ENCODE measurements around the gene NGEF. TPM values are rescaled to one million over a fixed set of nuclear protein-coding genes. Genes with fewer than 3 reads are reported as not detected.

Gene NGEF
- total RNA-seq, 4 donors from 2014 or later, result 46.1 to 105 (median 68.8) TPM

DNA sequence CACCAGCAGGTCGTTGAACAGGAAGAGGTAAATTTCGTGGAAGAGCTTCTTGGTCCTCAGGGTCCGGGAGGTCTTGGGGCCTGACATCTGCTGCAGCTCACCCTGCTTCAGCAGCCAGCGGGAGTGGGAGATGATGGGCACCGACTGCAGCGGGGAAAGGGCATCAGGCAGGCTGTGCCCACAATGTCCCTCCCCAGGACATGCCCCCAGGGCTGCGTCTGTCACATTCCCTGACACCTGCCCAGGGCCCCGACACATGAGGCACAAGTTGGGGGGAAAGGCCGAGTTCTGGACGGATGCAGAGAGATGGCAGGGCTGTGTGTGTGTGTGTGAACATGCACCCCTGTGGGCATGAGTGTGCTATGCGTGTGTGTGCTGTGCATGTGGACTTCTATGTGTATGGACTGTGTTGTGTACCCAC is 129.0 kb downstream of the NGEF start:
- Histone ChIP-seq H3K27ac (no peak overlapping the region), H3K36me3 (no peaks in the 10 kb centered on the region), H3K27me3 (no peaks in the 10 kb centered on the region), H3K4me3 (no peak overlapping the region), H3K4me1 (no peaks in the 10 kb centered on the region), H3K9me3 (no peaks in the 10 kb centered on the region)
- in situ Hi-C loops (cut with MboI; ENCODE audit: low pct_ligation_motif_present in 1 of 4, low pct_unique_long_range_greater_than_20kb in 1 of 4, low sequenced_read_pairs in 3 of 4) (no loop called here), intact Hi-C loops (cut with DNase I; ENCODE audit: low total_unique reads) (no loop called here)
- TF ChIP-seq, protein P1, sequence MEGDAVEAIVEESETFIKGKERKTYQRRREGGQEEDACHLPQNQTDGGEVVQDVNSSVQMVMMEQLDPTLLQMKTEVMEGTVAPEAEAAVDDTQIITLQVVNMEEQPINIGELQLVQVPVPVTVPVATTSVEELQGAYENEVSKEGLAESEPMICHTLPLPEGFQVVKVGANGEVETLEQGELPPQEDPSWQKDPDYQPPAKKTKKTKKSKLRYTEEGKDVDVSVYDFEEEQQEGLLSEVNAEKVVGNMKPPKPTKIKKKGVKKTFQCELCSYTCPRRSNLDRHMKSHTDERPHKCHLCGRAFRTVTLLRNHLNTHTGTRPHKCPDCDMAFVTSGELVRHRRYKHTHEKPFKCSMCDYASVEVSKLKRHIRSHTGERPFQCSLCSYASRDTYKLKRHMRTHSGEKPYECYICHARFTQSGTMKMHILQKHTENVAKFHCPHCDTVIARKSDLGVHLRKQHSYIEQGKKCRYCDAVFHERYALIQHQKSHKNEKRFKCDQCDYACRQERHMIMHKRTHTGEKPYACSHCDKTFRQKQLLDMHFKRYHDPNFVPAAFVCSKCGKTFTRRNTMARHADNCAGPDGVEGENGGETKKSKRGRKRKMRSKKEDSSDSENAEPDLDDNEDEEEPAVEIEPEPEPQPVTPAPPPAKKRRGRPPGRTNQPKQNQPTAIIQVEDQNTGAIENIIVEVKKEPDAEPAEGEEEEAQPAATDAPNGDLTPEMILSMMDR (IDR thresholded peaks at IDR 0.05), result no peak
- TF ChIP-seq POLR2AphosphoS5 (IDR thresholded peaks at IDR 0.05) (no peak), POLR2A (IDR thresholded peaks at IDR 0.05) (no peak), EP300 (IDR thresholded peaks at IDR 0.05; ENCODE audit: low read depth) (no peak)
- WGBS, 2 donors (ENCODE audit: low coverage in 1 of 2), result 85% methylated on average over 11 of the region's 11 CpGs; no CpG with 5 or more reads in 1 of the 2 donors
- no peak for DNase-seq

DNA sequence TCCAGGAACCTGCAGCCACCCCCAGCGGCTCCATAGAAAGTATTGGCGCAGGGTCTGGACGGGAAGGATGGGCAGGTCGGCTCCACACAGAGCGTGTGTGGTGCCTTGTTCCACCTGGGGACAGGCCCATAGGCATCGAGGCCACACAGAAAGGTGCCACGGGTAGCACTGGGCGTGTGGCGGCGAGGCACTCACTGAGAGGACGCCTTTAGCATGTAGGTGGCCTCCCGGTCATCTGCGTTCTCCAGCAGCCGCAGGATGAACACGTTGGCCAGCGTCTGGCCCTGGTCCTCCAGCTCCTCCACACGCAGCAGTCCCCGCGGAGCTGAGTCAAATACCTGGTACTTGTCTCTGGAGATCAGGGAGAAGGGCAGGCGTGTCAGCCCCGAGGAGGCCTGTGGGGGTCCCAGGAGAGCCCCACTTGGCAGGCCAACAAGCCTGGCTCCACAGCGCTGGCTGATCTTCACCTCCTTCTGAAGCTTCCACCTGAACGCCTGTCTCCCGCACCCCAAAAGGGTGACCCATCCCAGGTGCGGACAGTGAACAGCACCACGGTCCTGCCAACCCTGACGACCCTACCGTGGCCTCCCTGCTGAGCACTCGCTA is 129.8 kb downstream of the NGEF start:
- H3K4me1 ChIP-seq, result no peaks in the 10 kb centered on the region
- WGBS, 2 donors (ENCODE audit: low coverage in 1 of 2), result 86 to 91% methylated on average over 5 to 27 of the region's 29 CpGs
- in situ Hi-C loops (cut with MboI; ENCODE audit: low pct_ligation_motif_present in 1 of 4, low pct_unique_long_range_greater_than_20kb in 1 of 4, low sequenced_read_pairs in 3 of 4) (no loop called here), intact Hi-C loops (cut with DNase I; ENCODE audit: low total_unique reads) (no loop called here)
- no peak overlapping the region for H3K4me3 ChIP-seq
- no peak for DNase-seq
- TF ChIP-seq EP300 (IDR thresholded peaks at IDR 0.05; ENCODE audit: low read depth) (no peak), POLR2A (IDR thresholded peaks at IDR 0.05) (no peak), POLR2AphosphoS5 (IDR thresholded peaks at IDR 0.05) (no peak)
- TF ChIP-seq, protein P1 (IDR thresholded peaks at IDR 0.05), result no peak
- H3K27me3 ChIP-seq, result no peaks in the 10 kb centered on the region
- no peaks in the 10 kb centered on the region for H3K36me3 ChIP-seq
- no peak overlapping the region for H3K27ac ChIP-seq
- H3K9me3 ChIP-seq, result no peaks in the 10 kb centered on the region

DNA sequence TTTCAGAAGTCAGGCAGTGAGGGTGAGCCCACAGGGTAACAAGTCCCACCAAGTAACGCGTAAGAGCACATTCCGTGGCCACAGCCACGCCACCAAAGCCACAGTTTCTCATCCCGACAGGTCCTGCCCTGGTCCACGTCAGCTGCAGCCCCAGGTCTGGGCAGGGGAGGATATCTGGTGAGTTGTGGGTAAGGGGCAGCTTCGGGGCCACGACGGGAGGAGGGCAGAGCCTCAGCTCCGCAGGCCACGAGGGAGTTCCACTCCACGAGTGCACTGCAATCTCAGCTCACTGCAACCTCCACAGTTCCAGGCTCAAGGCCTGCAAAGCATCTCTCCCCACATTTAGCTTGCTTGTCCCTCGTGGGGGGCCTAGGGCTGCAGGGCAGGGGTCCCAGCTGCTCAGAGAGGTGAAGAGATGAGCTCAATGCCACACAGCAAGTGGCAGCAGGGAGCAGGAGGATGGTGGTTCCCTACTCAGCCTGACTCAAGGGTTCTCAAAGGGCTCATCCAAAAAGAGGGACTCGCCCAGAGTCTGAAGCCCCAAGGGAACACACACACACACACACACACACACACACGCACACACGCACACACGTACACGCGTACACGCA is 130.4 kb downstream of the NGEF start:
- no peak for DNase-seq
- Histone ChIP-seq H3K4me3 (no peak overlapping the region), H3K9me3 (no peaks in the 10 kb centered on the region), H3K27ac (no peak overlapping the region), H3K4me1 (no peaks in the 10 kb centered on the region), H3K36me3 (no peaks in the 10 kb centered on the region), H3K27me3 (peaks cover 3% of the 10 kb centered on the region)
- intact Hi-C loops (cut with DNase I; ENCODE audit: low total_unique reads) (no loop called here), in situ Hi-C loops (cut with MboI; ENCODE audit: low pct_ligation_motif_present in 1 of 4, low pct_unique_long_range_greater_than_20kb in 1 of 4, low sequenced_read_pairs in 3 of 4) (no loop called here)
- 91% methylated on average over 20 of the region's 20 CpGs; no CpG with 5 or more reads in 1 of the 2 donors for WGBS, 2 donors (ENCODE audit: low coverage in 1 of 2)
- no peak for TF ChIP-seq POLR2AphosphoS5 (IDR thresholded peaks at IDR 0.05)
- TF ChIP-seq, protein P1 (IDR thresholded peaks at IDR 0.05), result no peak
- TF ChIP-seq EP300 (IDR thresholded peaks at IDR 0.05; ENCODE audit: low read depth), result no peak
- TF ChIP-seq POLR2A (IDR thresholded peaks at IDR 0.05), result no peak

DNA sequence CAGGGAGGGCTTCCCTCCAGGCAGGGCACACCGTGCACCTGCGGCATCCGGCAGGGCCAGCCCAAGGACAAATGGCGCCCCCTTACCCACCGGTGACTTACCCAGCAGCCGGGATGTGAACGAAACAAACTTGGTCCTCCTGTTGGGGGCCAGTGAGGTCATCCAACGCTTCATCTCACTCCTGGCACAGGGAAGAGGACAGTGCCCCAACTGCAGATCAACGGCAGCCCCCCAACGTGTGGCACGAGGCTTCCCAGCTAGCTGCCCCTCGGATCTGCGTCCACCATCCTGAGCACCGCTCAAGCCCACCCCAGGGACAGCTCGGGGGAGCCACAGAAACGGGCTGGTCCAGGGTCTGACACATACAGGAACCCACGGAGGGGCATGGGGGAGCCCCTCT is 131.0 kb downstream of the NGEF start:
- 93% methylated on average over 15 of the region's 17 CpGs; no CpG with 5 or more reads in 1 of the 2 donors for WGBS, 2 donors (ENCODE audit: low coverage in 1 of 2)
- peaks cover 0 to under 1% (median 0%) of the 10 kb centered on the region in 4 donors for H3K4me1 ChIP-seq
- H3K27ac ChIP-seq, result no peak overlapping the region
- no peaks in the 10 kb centered on the region for H3K9me3 ChIP-seq
- no peak overlapping the region for H3K4me3 ChIP-seq
- TF ChIP-seq, protein P1 (IDR thresholded peaks at IDR 0.05), result no peak
- TF ChIP-seq POLR2A (IDR thresholded peaks at IDR 0.05) (no peak), EP300 (IDR thresholded peaks at IDR 0.05; ENCODE audit: low read depth) (no peak), POLR2AphosphoS5 (IDR thresholded peaks at IDR 0.05) (no peak)
- in situ Hi-C loops (cut with MboI; ENCODE audit: low pct_ligation_motif_present in 1 of 4, low pct_unique_long_range_greater_than_20kb in 1 of 4, low sequenced_read_pairs in 3 of 4) (no loop called here), intact Hi-C loops (cut with DNase I; ENCODE audit: low total_unique reads) (no loop called here)
- H3K36me3 ChIP-seq, result no peaks in the 10 kb centered on the region
- H3K27me3 ChIP-seq, result peaks cover 8% of the 10 kb centered on the region
- DNase-seq, result no peak

All from transverse colon (tissue), 4 donors.